ENCODE data around the gene EXOC4. TPM values are rescaled to one million over a fixed set of nuclear protein-coding genes. Genes with fewer than 3 reads are reported as not detected.

The EXOC4 gene
- total and polyA plus RNA-seq, 2 experiments from 2014 or later = 23.9 to 51.7 TPM

GRCh38 chr7:133389727-133390126 lies 136.8 kb downstream of the EXOC4 start:
- Histone ChIP-seq H3K27me3 (replicated peaks; ENCODE audit: insufficient read depth) (no peaks in the 10 kb centered on the region), H3K4me1 (ENCODE audit: insufficient read depth) (no peaks in the 10 kb centered on the region), H3K9me3 (ENCODE audit: low read depth) (no peaks in the 10 kb centered on the region), H3K4me2 (ENCODE audit: unreplicated experiment) (no peak overlapping the region), H3K27ac (no peak overlapping the region), H3K79me2 (ENCODE audit: insufficient read depth) (peaks cover 14% of the 10 kb centered on the region; the same call in 1 of the 2 replicates), H2AFZ (no peak overlapping the region), H3K4me3 (no peak overlapping the region), H4K20me1 (ENCODE audit: insufficient read depth) (no peaks in the 10 kb centered on the region), H3F3A (ENCODE audit: insufficient read depth) (no peaks in the 10 kb centered on the region), H3K36me3 (ENCODE audit: low read depth) (no peaks in the 10 kb centered on the region), H3K9me2 (ENCODE audit: insufficient read depth) (no peaks in the 10 kb centered on the region), H3K9ac (no peak overlapping the region)
- no peak for DNase-seq
- WGBS, 2 experiments (ENCODE audit: low coverage in 1 of 2, low lambda C conversion rate in 2 of 2, missing lambda C conversion rate in 2 of 2) = 98 to 99% methylated on average over 4 of the region's 4 CpGs
- in situ Hi-C loops (cut with MboI) = no loop called here
- TF ChIP-seq EZH2 (IDR thresholded peaks at IDR 0.05; ENCODE audit: insufficient read depth, poor library complexity, severe bottlenecking) (no peak), EZH2phosphoT487 (IDR thresholded peaks at IDR 0.05; ENCODE audit: insufficient read depth, low read depth) (no peak)

DNA sequence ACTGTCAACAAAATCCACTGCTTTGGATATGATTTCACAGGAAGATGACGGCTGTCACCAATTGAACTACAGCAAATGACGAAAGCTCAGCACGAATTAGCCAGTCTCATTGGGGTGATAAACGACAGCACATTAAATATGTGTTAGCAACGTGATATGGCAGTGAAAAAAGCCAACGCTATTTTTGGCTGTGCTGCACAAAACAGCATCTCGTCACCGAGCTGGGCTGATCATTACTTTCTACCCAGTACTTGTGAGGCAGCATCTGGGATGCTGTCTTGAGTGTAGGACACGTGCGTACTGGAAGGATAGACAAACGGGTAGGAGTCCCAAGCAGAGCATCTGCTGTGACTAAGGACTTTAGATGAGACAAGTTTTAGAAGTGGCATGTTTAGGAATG lies 138.3 kb downstream of the EXOC4 start:
- TF ChIP-seq EZH2 (IDR thresholded peaks at IDR 0.05; ENCODE audit: insufficient read depth, poor library complexity, severe bottlenecking) (no peak), EZH2phosphoT487 (IDR thresholded peaks at IDR 0.05; ENCODE audit: insufficient read depth, low read depth) (no peak)
- Histone ChIP-seq H3K9ac (no peak overlapping the region), H3K9me2 (ENCODE audit: insufficient read depth) (no peaks in the 10 kb centered on the region), H3K4me2 (ENCODE audit: unreplicated experiment) (no peak overlapping the region), H3K79me2 (ENCODE audit: insufficient read depth) (peaks cover 14% of the 10 kb centered on the region; the same call in 1 of the 2 replicates), H3K4me3 (no peak overlapping the region), H3K36me3 (ENCODE audit: low read depth) (no peaks in the 10 kb centered on the region), H3K9me3 (ENCODE audit: low read depth) (no peaks in the 10 kb centered on the region), H3K27me3 (replicated peaks; ENCODE audit: insufficient read depth) (no peaks in the 10 kb centered on the region), H3F3A (ENCODE audit: insufficient read depth) (no peaks in the 10 kb centered on the region), H4K20me1 (ENCODE audit: insufficient read depth) (no peaks in the 10 kb centered on the region), H3K27ac (no peak overlapping the region), H2AFZ (no peak overlapping the region), H3K4me1 (ENCODE audit: insufficient read depth) (no peaks in the 10 kb centered on the region)
- in situ Hi-C loops (cut with MboI) = no loop called here
- no peak for DNase-seq
- 73 to 74% methylated on average over 11 of the region's 11 CpGs for WGBS, 2 experiments (ENCODE audit: low coverage in 1 of 2, low lambda C conversion rate in 2 of 2, missing lambda C conversion rate in 2 of 2)

DNA sequence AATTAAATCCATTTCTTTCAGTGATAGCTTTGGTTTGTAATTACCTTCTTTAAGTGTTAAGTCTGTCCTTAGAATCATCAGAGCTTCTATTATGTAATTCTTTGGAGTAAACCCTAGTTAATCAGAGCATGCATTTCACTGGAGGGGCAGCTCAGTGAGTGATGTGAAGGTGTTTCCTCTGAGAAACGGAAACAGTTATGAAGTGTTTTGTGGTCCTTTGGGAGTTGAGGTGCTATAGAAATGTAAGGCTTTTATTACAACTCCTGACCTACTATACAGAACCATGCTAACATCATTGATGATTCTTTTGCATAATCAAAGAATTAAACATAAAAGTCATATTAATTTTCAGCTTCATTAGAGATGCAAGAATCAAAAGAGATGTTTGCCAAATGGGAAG lies 141.5 kb downstream of the EXOC4 start:
- no peak overlapping the region for H3K27ac ChIP-seq
- no peak overlapping the region for H2AFZ ChIP-seq
- no peaks in the 10 kb centered on the region for H3K9me2 ChIP-seq (ENCODE audit: insufficient read depth)
- H4K20me1 ChIP-seq (ENCODE audit: insufficient read depth) = no peaks in the 10 kb centered on the region
- H3K79me2 ChIP-seq (ENCODE audit: insufficient read depth) = no peaks in the 10 kb centered on the region
- H3K4me3 ChIP-seq = no peak overlapping the region
- H3K36me3 ChIP-seq (ENCODE audit: low read depth) = no peaks in the 10 kb centered on the region
- no peak overlapping the region for H3K9ac ChIP-seq
- TF ChIP-seq EZH2phosphoT487 (IDR thresholded peaks at IDR 0.05; ENCODE audit: insufficient read depth, low read depth) (no peak), EZH2 (IDR thresholded peaks at IDR 0.05; ENCODE audit: insufficient read depth, poor library complexity, severe bottlenecking) (no peak)
- H3F3A ChIP-seq (ENCODE audit: insufficient read depth) = no peaks in the 10 kb centered on the region
- H3K4me2 ChIP-seq (ENCODE audit: unreplicated experiment) = no peak overlapping the region
- whole genome bisulfite sequencing, 2 experiments (ENCODE audit: low coverage in 1 of 2, low lambda C conversion rate in 2 of 2, missing lambda C conversion rate in 2 of 2) = 94 to 97% methylated on average over 1 of the region's 1 CpG
- no peaks in the 10 kb centered on the region for H3K9me3 ChIP-seq (ENCODE audit: low read depth)
- in situ Hi-C loops (cut with MboI) = no loop called here
- no peaks in the 10 kb centered on the region for H3K4me1 ChIP-seq (ENCODE audit: insufficient read depth)
- H3K27me3 ChIP-seq (replicated peaks; ENCODE audit: insufficient read depth) = no peaks in the 10 kb centered on the region
- DNase-seq = no peak

DNA sequence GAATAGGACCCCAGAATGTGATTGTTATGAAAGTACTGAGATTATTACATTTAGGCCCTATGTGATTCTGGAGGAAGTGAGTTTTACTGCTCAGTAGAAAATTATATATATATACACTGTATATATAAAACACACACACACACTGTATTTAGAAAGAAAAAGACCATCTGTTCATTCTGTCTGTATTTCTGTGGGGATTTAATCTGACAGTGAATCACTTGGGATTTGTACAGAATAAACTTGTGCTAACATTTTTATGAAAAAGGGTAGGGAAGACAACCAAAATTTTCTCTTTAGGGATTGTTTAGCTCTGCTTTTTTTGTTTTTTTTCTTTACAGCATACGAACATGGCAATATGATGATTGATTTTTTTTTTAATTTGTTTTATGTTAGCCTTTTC lies 142.7 kb downstream of the EXOC4 start:
- Histone ChIP-seq H2AFZ (no peak overlapping the region), H4K20me1 (ENCODE audit: insufficient read depth) (no peaks in the 10 kb centered on the region), H3K4me3 (no peak overlapping the region), H3K9me3 (ENCODE audit: low read depth) (no peaks in the 10 kb centered on the region), H3F3A (ENCODE audit: insufficient read depth) (no peaks in the 10 kb centered on the region), H3K79me2 (ENCODE audit: insufficient read depth) (no peaks in the 10 kb centered on the region), H3K4me2 (ENCODE audit: unreplicated experiment) (no peak overlapping the region), H3K9me2 (ENCODE audit: insufficient read depth) (no peaks in the 10 kb centered on the region), H3K27me3 (replicated peaks; ENCODE audit: insufficient read depth) (no peaks in the 10 kb centered on the region), H3K27ac (no peak overlapping the region), H3K4me1 (ENCODE audit: insufficient read depth) (peaks cover 2% of the 10 kb centered on the region), H3K36me3 (ENCODE audit: low read depth) (no peaks in the 10 kb centered on the region), H3K9ac (no peak overlapping the region)
- WGBS, 2 experiments (ENCODE audit: low coverage in 1 of 2, low lambda C conversion rate in 2 of 2, missing lambda C conversion rate in 2 of 2) = 93 to 100% methylated on average over 1 of the region's 1 CpG
- TF ChIP-seq EZH2phosphoT487 (IDR thresholded peaks at IDR 0.05; ENCODE audit: insufficient read depth, low read depth) = no peak
- in situ Hi-C loops (cut with MboI) = no loop called here
- DNase-seq = no peak

GRCh38 chr7:133398506-133398905 lies 145.6 kb downstream of the EXOC4 start:
- H3K9me3 ChIP-seq (ENCODE audit: low read depth) = no peaks in the 10 kb centered on the region
- no peaks in the 10 kb centered on the region for H3K79me2 ChIP-seq (ENCODE audit: insufficient read depth)
- no peak overlapping the region for H3K4me3 ChIP-seq
- no peaks in the 10 kb centered on the region for H3K36me3 ChIP-seq (ENCODE audit: low read depth)
- DNase-seq = no peak
- 98 to 100% methylated on average over 3 of the region's 3 CpGs for WGBS, 2 experiments (ENCODE audit: low coverage in 1 of 2, low lambda C conversion rate in 2 of 2, missing lambda C conversion rate in 2 of 2)
- H4K20me1 ChIP-seq (ENCODE audit: insufficient read depth) = no peaks in the 10 kb centered on the region
- no peaks in the 10 kb centered on the region for H3K9me2 ChIP-seq (ENCODE audit: insufficient read depth)
- H3K4me1 ChIP-seq (ENCODE audit: insufficient read depth) = peaks cover 14% of the 10 kb centered on the region
- no peaks in the 10 kb centered on the region for H3K27me3 ChIP-seq (replicated peaks; ENCODE audit: insufficient read depth)
- H3K27ac ChIP-seq = no peak overlapping the region
- H3F3A ChIP-seq (ENCODE audit: insufficient read depth) = no peaks in the 10 kb centered on the region
- H2AFZ ChIP-seq = no peak overlapping the region
- no peak overlapping the region for H3K9ac ChIP-seq
- H3K4me2 ChIP-seq (ENCODE audit: unreplicated experiment) = no peak overlapping the region
- in situ Hi-C loops (cut with MboI) = no loop called here
- TF ChIP-seq EZH2 (IDR thresholded peaks at IDR 0.05; ENCODE audit: insufficient read depth, poor library complexity, severe bottlenecking) (no peak), EZH2phosphoT487 (IDR thresholded peaks at IDR 0.05; ENCODE audit: insufficient read depth, low read depth) (no peak)
